A549 (cell line): ENCODE results near the gene MRPL53.

Experiments
- CTCF ChIP-seq: fragments of >200 bp; sonication (Bioruptor Twin); formaldehyde crosslinking; IDR thresholded peaks from 3 replicates; pipeline ENCODE4 v1.5.1; 2016
- EP300 ChIP-seq, 2 experiments: fragments of >200 bp; sonication (Bioruptor Twin); formaldehyde crosslinking; IDR thresholded peaks; 2 replicates in 1 of 2; 3 replicates in 1 of 2; pipeline ENCODE4 v1.6.1; 2016 to 2017
- PHF8 ChIP-seq: fragments of 200-600 bp; sonication (generic); IDR thresholded peaks from 2 replicates; pipeline ENCODE4 v1.6.1; 2016; ENCODE audit warnings: low read depth, mild to moderate bottlenecking, antibody characterized with exemption, moderate library complexity, borderline replicate concordance
- POLR2A ChIP-seq: IDR thresholded peaks from 2 replicates; pipeline ENCODE4 v1.6.1; 2012; ENCODE audit warnings: mild to moderate bottlenecking, low read length

GRCh38 chr2:74441690-74442482 is 30.6 kb downstream of the MRPL53 start, which contains the start of gene RTKN:
- TF ChIP-seq POLR2A (no peak), PHF8 (no peak), CTCF (no peak), EP300 (IDR thresholded peaks at IDR 0.05) (no peak)
